SK-N-SH (cell line): ENCODE measurements around the gene PTRH2. TPM values are rescaled to one million over a fixed set of nuclear protein-coding genes. Genes with fewer than 3 reads are reported as not detected.

Source experiments
- CTCF ChIA-PET: fragments of 300-600, 350-600 bp; formaldehyde crosslinking; extraction: SDS; loops from one replicate; lab custom pipeline; 2021; lab: Yijun Ruan, JAX
- POLR2A ChIA-PET: fragments of 350-600 bp; sonication (Branson Sonifier 250); formaldehyde crosslinking; extraction: SDS; loops from one replicate; lab custom pipeline; 2020; ENCODE audit warnings: antibody characterized with exemption, inconsistent platforms; lab: Yijun Ruan, JAX
- DNase-seq: peaks from one replicate; pipeline ENCODE4 v3.0.0; 2012
- H2AFZ ChIP-seq: fragments of 200-600 bp; sonication (generic); 2 replicates; pipeline ENCODE4 v1.8.1; 2016; ENCODE audit warnings: antibody characterized with exemption, mild to moderate bottlenecking, low read depth
- H3F3A ChIP-seq: fragments of 200-600 bp; sonication (generic); replicated peaks from 2 replicates; pipeline ENCODE3; 2016; ENCODE audit warnings: antibody characterized with exemption, mild to moderate bottlenecking; ENCODE audit not compliant: insufficient read depth
- H3K27ac ChIP-seq, 2 experiments: fragments of 200-500 bp in 1 of 2; fragments of 200-600 bp in 1 of 2; sonication (Bioruptor generic) in 1 of 2; sonication (generic), shearing (Covaris generic) in 1 of 2; 2 replicates each; pipeline versions ENCODE4 v1.5.1 to v1.6.1; 2014 to 2016; ENCODE audit warnings: low read depth in 2 of 2, inconsistent platforms in 1 of 2, low read length in 1 of 2, mild to moderate bottlenecking in 1 of 2, mixed read lengths in 1 of 2
- H3K27me3 ChIP-seq: fragments of 200-600 bp; sonication (generic), shearing (Covaris generic); 2 replicates; pipeline ENCODE4 v1.6.1; 2016; ENCODE audit warnings: mixed run types; ENCODE audit not compliant: insufficient read depth
- H3K36me3 ChIP-seq, 2 experiments: fragments of 200-500 bp in 1 of 2; fragments of 200-600 bp in 1 of 2; sonication (Bioruptor generic) in 1 of 2; sonication (generic) in 1 of 2; replicated peaks in 1 of 2; 2 replicates each; pipeline versions ENCODE3 to v1.5.1; 2014 to 2016; ENCODE audit warnings: low read length in 1 of 2, mild to moderate bottlenecking in 1 of 2; ENCODE audit not compliant: insufficient read depth in 2 of 2, control insufficient read depth in 1 of 2
- H3K4me1 ChIP-seq, 2 experiments: fragments of 200-500 bp in 1 of 2; fragments of 200-600 bp in 1 of 2; sonication (Bioruptor generic) in 1 of 2; sonication (generic), shearing (Covaris generic) in 1 of 2; 2 replicates each; pipeline versions ENCODE4 v1.5.1 to v1.6.1; 2014 to 2016; ENCODE audit warnings: low read depth in 1 of 2, low read length in 1 of 2, mixed run types in 1 of 2; ENCODE audit not compliant: insufficient read depth in 2 of 2, control insufficient read depth in 1 of 2
- H3K4me2 ChIP-seq: fragments of 200-600 bp; sonication (generic), shearing (Covaris generic); 2 replicates; pipeline ENCODE4 v1.6.1; 2017; ENCODE audit warnings: mixed run types
- H3K4me3 ChIP-seq, 2 experiments: fragments of 200-500 bp in 1 of 2; fragments of 200-600 bp in 1 of 2; sonication (Bioruptor generic) in 1 of 2; sonication (generic), shearing (Covaris generic) in 1 of 2; 2 replicates each; pipeline versions ENCODE4 v1.5.1 to v1.8.1; 2014 to 2016; ENCODE audit warnings: low read depth in 2 of 2, inconsistent platforms in 1 of 2, low read length in 1 of 2, mild to moderate bottlenecking in 1 of 2, mixed read lengths in 1 of 2, moderate library complexity in 1 of 2
- H3K79me2 ChIP-seq: fragments of 200-600 bp; sonication (generic); 2 replicates; pipeline ENCODE4 v1.8.1; 2017; ENCODE audit warnings: mild to moderate bottlenecking; ENCODE audit not compliant: insufficient read depth
- H3K9ac ChIP-seq: fragments of 200-600 bp; sonication (generic); 2 replicates; pipeline ENCODE4 v1.6.1; 2017; ENCODE audit warnings: mixed run types
- H3K9me2 ChIP-seq: fragments of 200-600 bp; sonication (generic); 2 replicates; pipeline ENCODE4 v1.6.1; 2017; ENCODE audit warnings: mixed run types
- H3K9me3 ChIP-seq: fragments of 200-600 bp; sonication (generic); 2 replicates; pipeline ENCODE4 v1.6.1; 2017; ENCODE audit warnings: mixed run types, mild to moderate bottlenecking, moderate library complexity
- H4K20me1 ChIP-seq: fragments of 200-600 bp; sonication (generic); 2 replicates; pipeline ENCODE4 v1.6.1; 2017; ENCODE audit warnings: mild to moderate bottlenecking, mixed run types; ENCODE audit not compliant: insufficient read depth
- IRF3 ChIP-seq: fragments of 150-350 bp; IDR thresholded peaks from 2 replicates; pipeline ENCODE4 v1.6.1; 2016; ENCODE audit warnings: mild to moderate bottlenecking, low read depth, low read length
- RCOR1 ChIP-seq: fragments of 150-350 bp; IDR thresholded peaks from 2 replicates; pipeline ENCODE4 v1.6.1; 2017; ENCODE audit warnings: antibody characterized with exemption, low read length
- polyA plus RNA-seq, 3 experiments: library from polyadenylated mRNA; depleted of rRNA; stranded (reverse); fragments of >200 nt; gene quantifications; 2 replicates each; pipeline ENCODE4 v1.2.3, GENCODE V29; 2012

The PTRH2 gene
- polyA plus RNA-seq, 1 of the 3 experiments (the other 2 are of a cell fraction), result 101 TPM

- Histone ChIP-seq H3K9me2 (no peaks in the 10 kb centered on the region), H4K20me1 (peaks cover 60% of the 10 kb centered on the region), H2AFZ (no peak overlapping the region), H3K79me2 (peaks cover 100% of the 10 kb centered on the region), H3K27me3 (no peaks in the 10 kb centered on the region), H3F3A (peaks cover 44% of the 10 kb centered on the region), H3K9me3 (peaks cover 22% of the 10 kb centered on the region), H3K4me1 (no peaks in the 10 kb centered on the region; a peak in 1 of 4 replicates), H3K4me2 (no peak overlapping the region), H3K36me3 (peaks cover 85 to 98% of the 10 kb centered on the region in 2 experiments), H3K27ac (no peak overlapping the region), H3K9ac (no peak overlapping the region), H3K4me3 (no peak overlapping the region)
- CTCF ChIA-PET, result no interaction called here
- POLR2A ChIA-PET, result no interaction called here
- TF ChIP-seq IRF3 (no peak), RCOR1 (no peak)
- DNase-seq, result no peak
These were observed 57.3 kb downstream of the PTRH2 start for GRCh38 chr17:59649886-59650285.

Other genes starting within 250 kb of the PTRH2 start
- gene DHX40, start 141.8 kb downstream of the PTRH2 start, polyA plus RNA-seq (2012; rRNA removed), result 33.8 and 45.5 TPM in 2 replicates
- gene CLTC, start 87.5 kb downstream of the PTRH2 start, polyA plus RNA-seq (2012; rRNA removed), result 160 and 217 TPM in 2 replicates
- 169 and 338 TPM in 2 replicates for gene VMP1, start 224 bp upstream of the PTRH2 start, polyA plus RNA-seq (2012; rRNA removed)
- 3.2 and 5.4 TPM in 2 replicates for gene TUBD1, start 185.5 kb upstream of the PTRH2 start, polyA plus RNA-seq (2012; rRNA removed)
- gene RPS6KB1, start 185.7 kb upstream of the PTRH2 start, polyA plus RNA-seq (2012; rRNA removed), result 10.0 and 13.4 TPM in 2 replicates